T-helper 1 cell treated with Interleukin-12 subunit alpha and Interleukin-12 subunit beta and Interleukin-4 antibody, amounts not matched to agents 30 ng/mL and 1 ng/mL, for 36 hours (primary cell): ENCODE measurements around the gene NR2F1. TPM values are rescaled to one million over a fixed set of nuclear protein-coding genes. Genes with fewer than 3 reads are reported as not detected.

Experiments used
- intact Hi-C: fragments of 100-400 bp; cut with micrococcal nuclease; formaldehyde crosslinking; loops from one replicate; pipeline ENCODE4 v1.15.1; 2024
- total RNA-seq: library from RNA; stranded (reverse); gene quantifications from 2 replicates; pipeline ENCODE4 v1.2.3, GENCODE V29; 2022

The NR2F1 gene
- total RNA-seq, 1 donor from 2014 or later, result not detected

- intact Hi-C loops, result loop anchor here (5.0 kb wide), 4 partner anchors 181 to 1116 kb away; a partner anchor contains a TSS
These were observed 38.3 kb downstream of the NR2F1 start for GRCh38 chr5:93621327-93621798.

- intact Hi-C loops, result loop anchor here (5.0 kb wide), 4 partner anchors 180 to 1115 kb away; a partner anchor contains a TSS
These were observed 39.3 kb downstream of the NR2F1 start for GRCh38 chr5:93622240-93622885.

- intact Hi-C loops, result loop anchor here (5.0 kb wide), 4 partner anchors 179 to 1114 kb away; a partner anchor contains a TSS
These were observed 40.1 kb downstream of the NR2F1 start for GRCh38 chr5:93623153-93623552.

GRCh38 chr5:93626801-93627200, 43.8 kb downstream of the NR2F1 start:
- intact Hi-C loops, result no loop called here

- intact Hi-C loops, result no loop called here
These were observed 49.3 kb downstream of the NR2F1 start for GRCh38 chr5:93632327-93632726.

GRCh38 chr5:93635991-93636390, 53.0 kb downstream of the NR2F1 start:
- intact Hi-C loops, result no loop called here

- intact Hi-C loops, result no loop called here
These were observed 53.8 kb downstream of the NR2F1 start for GRCh38 chr5:93636837-93637236.

GRCh38 chr5:93637697-93638096, 54.7 kb downstream of the NR2F1 start:
- intact Hi-C loops, result no loop called here

GRCh38 chr5:93642526-93642925, 59.5 kb downstream of the NR2F1 start:
- intact Hi-C loops, result no loop called here

Other genes starting within 250 kb of the NR2F1 start
- gene NR2F1-AS1, start 2.0 kb upstream of the NR2F1 start, total RNA-seq, result not detected in 2 replicates
- gene POU5F2, start 158.4 kb downstream of the NR2F1 start, total RNA-seq, result 2.3 and 2.4 TPM in 2 replicates